IPS-NIHi7 (cell line): ENCODE measurements around the gene DACT2.
"Not testable (repeated sequence)": the region's sequence is repeated elsewhere in the genome, so short reads cannot be mapped to it uniquely, and the experiment has no call there.

ENCODE experiments used
- DNase-seq: peaks from one replicate; pipeline ENCODE4 v3.0.0; 2012; ENCODE audit warnings: mixed read lengths; ENCODE audit errors: extremely low spot score

Gene DACT2

GRCh38 chr6:168319279-168320111, at the start of gene DACT2:
Gene DACT2 (minus strand): TSS chr6:168319777. CDS start chr6:168319633, 144 bp downstream.
- DNase-seq = peak; percentile 37

GRCh38 chr6:168368936-168369335, 49.4 kb upstream of the DACT2 start:
- no peak for DNase-seq

- no peak for DNase-seq
Measured at GRCh38 chr6:168368066-168368820, 48.7 kb upstream of the DACT2 start.

- no peak for DNase-seq
Measured at GRCh38 chr6:168367285-168367751, 47.7 kb upstream of the DACT2 start.

- no peak for DNase-seq
Measured at GRCh38 chr6:168366473-168366872, 46.9 kb upstream of the DACT2 start.

- no peak for DNase-seq
Measured at GRCh38 chr6:168365422-168366165, 46.0 kb upstream of the DACT2 start.

- DNase-seq = no peak
Measured at GRCh38 chr6:168364793-168365421, 45.3 kb upstream of the DACT2 start.

- no peak for DNase-seq
Measured at GRCh38 chr6:168363811-168364792, 44.5 kb upstream of the DACT2 start.

- DNase-seq = no peak
Measured at GRCh38 chr6:168363302-168363701, 43.7 kb upstream of the DACT2 start.

GRCh38 chr6:168362276-168362990, 42.9 kb upstream of the DACT2 start:
- no peak for DNase-seq

GRCh38 chr6:168361766-168362165, 42.2 kb upstream of the DACT2 start:
- no peak for DNase-seq

GRCh38 chr6:168359794-168360193, 40.2 kb upstream of the DACT2 start:
- no peak for DNase-seq

- no peak for DNase-seq
Measured at GRCh38 chr6:168358842-168359420, 39.4 kb upstream of the DACT2 start.

GRCh38 chr6:168356872-168357271, 37.3 kb upstream of the DACT2 start:
- not testable (repeated sequence) for DNase-seq

- peak; percentile 81 for DNase-seq
Measured at GRCh38 chr6:168355716-168356522, 36.3 kb upstream of the DACT2 start.

- DNase-seq = no peak
Measured at GRCh38 chr6:168354338-168354737, 34.8 kb upstream of the DACT2 start.

- no peak for DNase-seq
Measured at GRCh38 chr6:168353041-168353440, 33.5 kb upstream of the DACT2 start.

GRCh38 chr6:168352096-168352495, 32.5 kb upstream of the DACT2 start:
- no peak for DNase-seq
